Activated T-cell treated with anti-CD3 and anti-CD28 coated beads, Interleukin-2, amount 50 U/mL, for 24 hours (primary cell): ENCODE data around the gene TPM3.
A peak's percentile ranks its signal among the peaks of the same experiment; 100 is the strongest.

Source experiments
- DNase-seq: peaks from one replicate; pipeline ENCODE4 v3.0.0-alpha.2; 2020
- H3K27ac Mint-ChIP-seq: 2 replicates; pipeline ENCODE4 v1.8.0; 2020; ENCODE audit warnings: mild to moderate bottlenecking, mixed read lengths
- H3K27me3 Mint-ChIP-seq: 2 replicates; pipeline ENCODE4 v1.8.0; 2020; ENCODE audit warnings: mixed read lengths
- H3K36me3 Mint-ChIP-seq: 2 replicates; pipeline ENCODE4 v1.8.0; 2020; ENCODE audit warnings: low read depth, mixed read lengths
- H3K4me1 Mint-ChIP-seq: 2 replicates; pipeline ENCODE4 v1.8.0; 2020; ENCODE audit warnings: low read depth, mixed read lengths
- H3K4me3 Mint-ChIP-seq: 2 replicates; pipeline ENCODE4 v1.8.0; 2020; ENCODE audit warnings: mild to moderate bottlenecking, moderate library complexity, mixed read lengths
- H3K9me3 Mint-ChIP-seq: 2 replicates; pipeline ENCODE4 v1.8.0; 2020; ENCODE audit warnings: mixed read lengths

The TPM3 gene

GRCh38 chr1:154186852-154187501, 4.9 kb downstream of the TPM3 start:
- H3K4me3 Mint-ChIP-seq: no peak overlapping the region
- no peaks in the 10 kb centered on the region for H3K9me3 Mint-ChIP-seq
- no peak for DNase-seq
- H3K4me1 Mint-ChIP-seq: peaks cover 11% of the 10 kb centered on the region
- H3K36me3 Mint-ChIP-seq: peaks cover 14% of the 10 kb centered on the region
- H3K27me3 Mint-ChIP-seq: peaks cover 2% of the 10 kb centered on the region
- H3K27ac Mint-ChIP-seq: no peak overlapping the region

- Mint-ChIP-seq H3K27ac (no peak overlapping the region), H3K9me3 (no peaks in the 10 kb centered on the region), H3K27me3 (no peaks in the 10 kb centered on the region), H3K36me3 (peaks cover 22% of the 10 kb centered on the region), H3K4me3 (no peak overlapping the region), H3K4me1 (peaks cover 17% of the 10 kb centered on the region)
- peak; percentile 77 for DNase-seq
Observed at GRCh38 chr1:154186177-154186576, 5.7 kb downstream of the TPM3 start.

GRCh38 chr1:154183046-154183915, 8.6 kb downstream of the TPM3 start:
- H3K9me3 Mint-ChIP-seq: no peaks in the 10 kb centered on the region
- peak; percentile 98 for DNase-seq
- peak overlapping the region; percentile 99 for H3K27ac Mint-ChIP-seq
- no peaks in the 10 kb centered on the region for H3K27me3 Mint-ChIP-seq
- peak overlapping the region; percentile 98 for H3K4me3 Mint-ChIP-seq
- H3K4me1 Mint-ChIP-seq: peaks cover 45% of the 10 kb centered on the region
- H3K36me3 Mint-ChIP-seq: peaks cover 50% of the 10 kb centered on the region

DNA sequence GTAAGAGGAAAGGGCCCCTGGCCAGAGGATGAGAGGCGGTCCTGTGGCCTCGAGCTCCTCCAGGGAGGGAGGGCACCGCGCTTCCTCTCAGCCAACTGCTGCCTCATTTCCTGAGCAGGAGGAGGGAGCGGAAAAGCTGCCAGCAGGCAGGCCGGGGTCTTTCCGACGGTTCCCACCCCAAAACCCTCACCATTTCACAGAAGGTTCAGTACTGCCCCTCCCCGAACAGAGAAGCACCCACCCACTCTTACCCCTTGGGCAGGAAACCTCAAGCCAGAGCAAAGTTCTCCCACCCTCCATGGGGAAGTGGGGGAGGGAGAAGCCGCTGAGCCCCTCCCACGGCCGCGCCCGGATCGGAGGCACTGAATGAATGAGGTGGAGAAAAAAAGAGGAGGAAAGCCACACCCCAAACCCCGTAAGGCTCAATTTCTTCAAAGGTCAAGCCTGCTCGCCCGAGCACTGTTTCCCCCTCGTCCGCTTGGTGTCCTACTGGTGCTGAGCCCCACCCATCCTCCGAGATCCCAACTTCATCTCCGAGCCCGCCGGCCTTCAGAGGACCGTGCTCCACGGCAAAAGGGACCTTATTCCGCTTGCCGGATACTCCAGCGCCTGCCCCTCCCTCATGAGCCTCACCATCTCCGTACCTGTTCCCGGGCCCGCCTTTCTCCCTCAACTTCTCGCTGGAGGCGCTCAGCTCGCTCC, 9.4 kb downstream of the TPM3 start:
- peak; percentile 86 for DNase-seq
- H3K4me3 Mint-ChIP-seq: peak overlapping the region; percentile 98
- H3K9me3 Mint-ChIP-seq: no peaks in the 10 kb centered on the region
- peaks cover 58% of the 10 kb centered on the region for H3K36me3 Mint-ChIP-seq
- peaks cover 52% of the 10 kb centered on the region for H3K4me1 Mint-ChIP-seq
- H3K27ac Mint-ChIP-seq: peak overlapping the region; percentile 99
- no peaks in the 10 kb centered on the region for H3K27me3 Mint-ChIP-seq

- no peak for DNase-seq
- peak overlapping the region; percentile 98 for H3K4me3 Mint-ChIP-seq
- peak overlapping the region; percentile 99 for H3K27ac Mint-ChIP-seq
- peaks cover 58% of the 10 kb centered on the region for H3K4me1 Mint-ChIP-seq
- no peaks in the 10 kb centered on the region for H3K27me3 Mint-ChIP-seq
- H3K9me3 Mint-ChIP-seq: no peaks in the 10 kb centered on the region
- H3K36me3 Mint-ChIP-seq: peaks cover 63% of the 10 kb centered on the region
Observed at GRCh38 chr1:154181944-154182343, 10.0 kb downstream of the TPM3 start.

DNA sequence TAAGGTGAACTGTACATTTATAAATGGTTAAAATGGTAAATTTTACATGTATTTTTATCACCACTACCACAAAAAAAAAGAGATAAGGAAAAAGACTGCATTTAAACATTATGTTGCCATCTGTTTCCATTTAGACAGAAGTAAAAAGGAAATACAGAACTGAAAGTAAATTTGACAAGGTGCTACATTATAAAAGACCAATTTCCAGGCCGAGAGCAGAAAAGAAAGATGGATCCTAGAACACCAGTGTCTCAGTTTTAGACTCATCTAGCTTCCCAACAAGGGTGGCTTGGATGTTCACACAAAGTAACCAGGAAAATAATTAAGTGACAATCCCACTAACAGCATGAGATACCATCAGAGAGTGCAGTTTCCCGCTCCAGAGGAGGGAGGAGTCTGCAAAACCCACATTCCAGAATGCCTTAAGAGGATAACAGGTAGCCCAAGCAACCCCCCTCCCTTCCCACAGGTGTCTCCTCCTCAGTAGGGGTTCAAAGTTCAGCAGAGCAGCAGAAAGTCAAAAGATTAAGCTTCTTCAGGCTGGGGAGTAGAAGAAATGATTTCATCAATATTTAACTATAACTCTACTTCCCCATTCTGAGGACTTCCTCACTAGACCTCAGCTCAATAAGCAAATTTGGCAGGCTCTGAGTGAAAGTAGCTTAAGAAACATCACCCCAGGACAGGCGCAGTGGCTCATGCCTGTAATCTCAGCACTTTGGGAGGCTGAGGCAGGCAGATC, 11.8 kb downstream of the TPM3 start:
- DNase-seq: peak; percentile 20
- Mint-ChIP-seq H3K4me1 (peaks cover 68% of the 10 kb centered on the region), H3K4me3 (peak overlapping the region; percentile 98), H3K27ac (peak overlapping the region; percentile 99), H3K27me3 (no peaks in the 10 kb centered on the region), H3K9me3 (no peaks in the 10 kb centered on the region), H3K36me3 (peaks cover 82% of the 10 kb centered on the region)

DNA sequence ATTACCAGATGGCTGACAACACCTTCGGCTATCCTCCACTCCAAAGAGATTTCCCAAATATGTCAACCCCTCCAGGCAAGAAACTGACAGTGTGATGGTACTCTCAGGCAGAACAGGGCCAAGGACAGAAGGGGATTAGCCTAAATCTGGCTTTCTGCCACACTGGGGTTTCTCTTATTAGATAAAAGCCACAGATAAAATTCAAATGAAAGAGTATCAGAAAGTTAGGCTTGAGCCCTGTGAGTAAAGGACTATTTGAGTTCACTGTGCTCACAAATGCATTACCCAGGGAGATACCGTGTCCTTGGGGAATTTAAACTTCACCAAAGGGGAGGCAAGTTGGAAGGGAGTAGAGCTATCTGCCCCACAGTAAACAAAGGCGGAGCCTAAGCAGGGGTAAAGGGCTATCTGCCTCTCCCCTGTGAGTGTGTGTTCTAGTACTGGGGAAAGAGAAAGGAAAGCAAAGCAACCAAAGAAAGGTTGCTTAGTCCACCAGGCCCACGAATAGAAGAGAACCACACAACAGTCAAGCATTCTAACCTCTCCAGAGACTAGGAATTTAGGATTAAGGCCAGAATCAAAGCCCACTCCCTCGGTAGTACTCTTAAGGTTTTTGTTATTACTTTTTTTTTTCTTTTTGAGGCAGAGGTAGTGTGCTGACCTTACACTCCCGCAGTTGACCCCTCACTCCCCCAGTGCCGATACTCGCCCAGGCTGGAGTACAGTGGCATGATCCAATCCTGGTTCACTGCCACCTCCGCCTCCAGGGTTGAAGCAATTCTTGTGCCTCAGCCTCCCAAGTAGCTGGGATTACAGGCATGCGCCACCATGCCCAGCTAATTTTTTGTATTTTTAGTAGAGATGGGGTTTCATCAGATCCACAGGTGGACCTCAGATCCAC, 12.7 kb downstream of the TPM3 start:
- Mint-ChIP-seq H3K36me3 (peaks cover 89% of the 10 kb centered on the region), H3K27me3 (no peaks in the 10 kb centered on the region), H3K4me3 (peak overlapping the region; percentile 98), H3K27ac (peak overlapping the region; percentile 99), H3K9me3 (no peaks in the 10 kb centered on the region), H3K4me1 (peaks cover 72% of the 10 kb centered on the region)
- DNase-seq: peak; percentile 11

DNA sequence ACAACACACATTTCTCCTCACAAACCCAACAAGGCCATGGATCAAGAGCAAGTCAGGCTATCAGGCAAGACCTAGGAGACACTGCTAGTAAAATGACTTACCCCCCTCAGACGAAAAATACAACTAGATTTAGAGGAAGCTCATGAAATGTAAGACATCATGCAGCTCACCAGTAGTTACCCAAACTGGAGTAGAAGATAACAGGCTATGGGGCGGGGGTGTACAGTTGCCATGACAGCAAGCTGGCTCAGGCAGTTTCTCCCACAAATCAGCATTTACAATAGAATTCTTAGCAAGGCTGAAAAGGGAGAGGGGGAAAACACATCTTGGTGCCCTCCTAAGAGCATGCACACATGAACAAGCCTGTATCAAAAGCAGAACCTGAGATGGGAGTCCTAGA, 13.9 kb downstream of the TPM3 start:
- peak; percentile 30 for DNase-seq
- Mint-ChIP-seq H3K36me3 (peaks cover 93% of the 10 kb centered on the region), H3K9me3 (no peaks in the 10 kb centered on the region), H3K4me3 (peak overlapping the region; percentile 98), H3K4me1 (peaks cover 70% of the 10 kb centered on the region), H3K27ac (peak overlapping the region; percentile 99), H3K27me3 (no peaks in the 10 kb centered on the region)

GRCh38 chr1:154176337-154176736, 15.6 kb downstream of the TPM3 start:
- Mint-ChIP-seq H3K4me3 (peak overlapping the region; percentile 18), H3K27ac (peak overlapping the region; percentile 89), H3K4me1 (peaks cover 81% of the 10 kb centered on the region), H3K27me3 (no peaks in the 10 kb centered on the region), H3K9me3 (no peaks in the 10 kb centered on the region), H3K36me3 (peaks cover 93% of the 10 kb centered on the region)
- DNase-seq: no peak

GRCh38 chr1:154174654-154175053, 17.2 kb downstream of the TPM3 start:
- H3K4me1 Mint-ChIP-seq: peaks cover 82% of the 10 kb centered on the region
- peak overlapping the region; percentile 60 for H3K27ac Mint-ChIP-seq
- DNase-seq: peak; percentile 12
- H3K27me3 Mint-ChIP-seq: no peaks in the 10 kb centered on the region
- H3K4me3 Mint-ChIP-seq: no peak overlapping the region
- H3K9me3 Mint-ChIP-seq: no peaks in the 10 kb centered on the region
- peaks cover 94% of the 10 kb centered on the region for H3K36me3 Mint-ChIP-seq

- DNase-seq: no peak
- H3K4me3 Mint-ChIP-seq: no peak overlapping the region
- no peaks in the 10 kb centered on the region for H3K27me3 Mint-ChIP-seq
- peaks cover 94% of the 10 kb centered on the region for H3K36me3 Mint-ChIP-seq
- H3K27ac Mint-ChIP-seq: peak overlapping the region; percentile 96
- H3K4me1 Mint-ChIP-seq: peaks cover 66% of the 10 kb centered on the region
- H3K9me3 Mint-ChIP-seq: no peaks in the 10 kb centered on the region
Observed at GRCh38 chr1:154171880-154172279, 20.0 kb downstream of the TPM3 start.

DNA sequence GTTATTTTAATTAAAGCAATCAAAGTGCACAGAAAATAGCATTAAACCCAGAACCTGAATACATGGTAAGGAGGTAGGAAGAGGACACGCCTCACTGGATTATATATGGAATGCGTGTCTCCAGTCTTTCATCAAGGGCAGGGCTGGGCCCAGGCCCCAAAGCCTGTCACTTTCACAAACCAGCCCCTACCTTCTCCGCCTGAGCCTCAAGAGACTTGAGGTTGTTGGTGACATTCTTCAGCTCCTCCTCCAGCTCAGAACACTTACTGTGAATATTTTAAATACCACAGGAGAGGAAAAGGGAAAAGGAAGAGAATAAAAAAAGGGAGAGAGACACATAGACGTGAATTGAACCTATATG, 20.7 kb downstream of the TPM3 start:
- Mint-ChIP-seq H3K4me3 (peak overlapping the region; percentile 45), H3K27me3 (no peaks in the 10 kb centered on the region), H3K4me1 (peaks cover 61% of the 10 kb centered on the region), H3K36me3 (peaks cover 94% of the 10 kb centered on the region), H3K27ac (peak overlapping the region; percentile 96), H3K9me3 (no peaks in the 10 kb centered on the region)
- DNase-seq: no peak

GRCh38 chr1:154170547-154171222, 21.2 kb downstream of the TPM3 start:
- Mint-ChIP-seq H3K9me3 (no peaks in the 10 kb centered on the region), H3K27me3 (no peaks in the 10 kb centered on the region), H3K4me3 (peak overlapping the region; percentile 45), H3K36me3 (peaks cover 94% of the 10 kb centered on the region), H3K27ac (peak overlapping the region; percentile 96), H3K4me1 (peaks cover 61% of the 10 kb centered on the region)
- peak; percentile 42 for DNase-seq
